Measurements from ENCODE around the gene LIPT2.

- TF ChIP-seq CTCF (IDR thresholded peaks at IDR 0.05) (no peak), EP300 (IDR thresholded peaks at IDR 0.05) (no peak)
Measured at GRCh38 chr11:74452366-74452765, 41.2 kb downstream of the LIPT2 start.
